K562 (cell line): ENCODE results near the gene IARS2. TPM values are rescaled to one million over a fixed set of nuclear protein-coding genes. Genes with fewer than 3 reads are reported as not detected.

ENCODE experiments used
- ARHGAP35 ChIP-seq: fragments of 450-650 bp; IDR thresholded peaks from 2 replicates; pipeline ENCODE4 v1.6.1; 2018; ENCODE audit not compliant: partially characterized antibody
- BHLHE40 ChIP-seq: IDR thresholded peaks from 2 replicates; pipeline ENCODE4 v1.6.1; 2011; ENCODE audit warnings: low read length, improper control_type of control experiment
- CBFA2T2 ChIP-seq: fragments of 450-650 bp; conservative IDR thresholded peaks from 2 replicates; pipeline ENCODE4 v1.6.1; 2017; ENCODE audit warnings: mild to moderate bottlenecking
- CBX5 ChIP-seq: IDR thresholded peaks from 2 replicates; pipeline ENCODE4 v1.6.1; 2014; ENCODE audit warnings: low read depth, borderline replicate concordance
- CC2D1A ChIP-seq: fragments of 450-650 bp; IDR thresholded peaks from 2 replicates; pipeline ENCODE4 v1.6.1; 2017; ENCODE audit warnings: mild to moderate bottlenecking
- CHD4 ChIP-seq: fragments of 200-600 bp; sonication (generic); IDR thresholded peaks from 3 replicates; pipeline ENCODE4 v1.6.1; 2012; ENCODE audit warnings: low read depth, mild to moderate bottlenecking, mixed read lengths, low read length, inconsistent platforms; ENCODE audit not compliant: insufficient read depth, insufficient replicate concordance, poor library complexity, severe bottlenecking
- HDAC2 ChIP-seq: fragments of 450-650 bp; IDR thresholded peaks from 2 replicates; pipeline ENCODE4 v1.6.1; 2016; ENCODE audit warnings: mild to moderate bottlenecking
- KAT7 ChIP-seq: sonication (generic); formaldehyde crosslinking; IDR thresholded peaks from 2 replicates; pipeline ENCODE4 v1.8.0; 2022; ENCODE audit warnings: missing genetic modification reagents, mild to moderate bottlenecking, borderline replicate concordance
- MLX ChIP-seq, 2 experiments: fragments of 450-650 bp in 1 of 2; sonication (generic) in 1 of 2; formaldehyde crosslinking; conservative IDR thresholded peaks; 2 replicates each; pipeline versions ENCODE4 v1.4.0 to v1.8.1; 2020 to 2022; ENCODE audit warnings: mild to moderate bottlenecking in 1 of 2, missing genetic modification reagents in 1 of 2
- MNT ChIP-seq, 2 experiments: fragments of 450-650 bp; conservative IDR thresholded peaks; 2 replicates each; pipeline ENCODE4 v1.6.1; 2017; ENCODE audit warnings: mild to moderate bottlenecking in 2 of 2, moderate library complexity in 2 of 2
- NCOA4 ChIP-seq: fragments of 450-650 bp; IDR thresholded peaks from 2 replicates; pipeline ENCODE4 v1.6.1; 2018; ENCODE audit warnings: mild to moderate bottlenecking; ENCODE audit not compliant: partially characterized antibody
- NFATC3 ChIP-seq: fragments of 450-650 bp; IDR thresholded peaks from 2 replicates; pipeline ENCODE4 v1.6.1; 2017; ENCODE audit warnings: mild to moderate bottlenecking
- NONO ChIP-seq, 2 experiments: fragments of 200-400 bp in 1 of 2; fragments of 450-650 bp in 1 of 2; formaldehyde crosslinking in 1 of 2; IDR thresholded peaks; 2 replicates each; pipeline ENCODE4 v1.6.1; 2017; ENCODE audit warnings: low read depth in 2 of 2, mild to moderate bottlenecking in 2 of 2, moderate library complexity in 2 of 2, low read length in 1 of 2
- OTX1 ChIP-seq: fragments of 450-650 bp; formaldehyde crosslinking; IDR thresholded peaks from 2 replicates; pipeline ENCODE4 v1.4.0; 2022; ENCODE audit warnings: mild to moderate bottlenecking
- PHF20 ChIP-seq: fragments of 450-650 bp; IDR thresholded peaks from 2 replicates; pipeline ENCODE4 v1.6.1; 2018; ENCODE audit not compliant: partially characterized antibody
- PRMT5 ChIP-seq: sonication (generic); formaldehyde crosslinking; IDR thresholded peaks from 2 replicates; pipeline ENCODE4 v1.5.0; 2020; ENCODE audit warnings: missing genetic modification reagents
- SOX6 ChIP-seq: fragments of 450-650 bp; IDR thresholded peaks from 2 replicates; pipeline ENCODE4 v1.6.1; 2014; ENCODE audit warnings: mild to moderate bottlenecking
- TAF7 ChIP-seq: fragments of 450-650 bp; IDR thresholded peaks from 2 replicates; pipeline ENCODE4 v1.6.1; 2016; ENCODE audit warnings: missing genetic modification characterization, missing compliant biosample characterization
- TCF7 ChIP-seq: sonication (generic); IDR thresholded peaks from 2 replicates; pipeline ENCODE4 v1.6.1; 2016; ENCODE audit warnings: antibody characterized with exemption, borderline replicate concordance
- ZNF124 ChIP-seq: sonication (generic); formaldehyde crosslinking; IDR thresholded peaks from 2 replicates; pipeline ENCODE4 v1.8.1; 2022; ENCODE audit warnings: missing genetic modification reagents
- ZNF696 ChIP-seq: fragments of 250-450 bp; sonication (Bioruptor Pico); conservative IDR thresholded peaks from 2 replicates; pipeline ENCODE4 v1.4.0; 2020; ENCODE audit warnings: mild to moderate bottlenecking, moderate library complexity
- polyA plus RNA-seq, 8 experiments: library from polyadenylated mRNA; depleted of rRNA in 4 of 8; stranded (reverse) in 5 of 8; unstranded in 3 of 8; fragments of >200 nt; fragmentation: Nextera tagmentation in 2 of 8; fragmentation: Illumina TruSeq in 1 of 8; extraction: Ambion mirVana in 2 of 8; extraction: Trizol in 1 of 8; gene quantifications; 2 replicates each; pipeline versions ENCODE4 v1.2.1 to v1.2.3, GENCODE V29; 2011 to 2014; ENCODE audit warnings: inconsistent platforms in 1 of 8, missing spikeins in 1 of 8
- total RNA-seq, 7 experiments: library from RNA; depleted of rRNA in 6 of 7; stranded (reverse); fragments of >200 nt in 6 of 7; fragmentation: Illumina TruSeq in 2 of 7; extraction: Trizol in 2 of 7; gene quantifications; 2 replicates each; pipeline versions ENCODE4 v1.2.1 to v1.2.3, GENCODE V29; 2011 to 2021; ENCODE audit warnings: low replicate concordance in 1 of 7
- TF ChIP-seq, protein P1 (sequence below): sonication (generic); formaldehyde crosslinking; IDR thresholded peaks from 2 replicates; pipeline ENCODE4 v1.8.0; 2022; ENCODE audit warnings: mild to moderate bottlenecking, missing genetic modification reagents
- TF ChIP-seq, protein P2 (sequence below): sonication (generic); formaldehyde crosslinking; IDR thresholded peaks from 2 replicates; pipeline ENCODE4 v1.8.1; 2023; ENCODE audit warnings: mild to moderate bottlenecking, missing genetic modification reagents

IARS2 gene
- total and polyA plus RNA-seq, 9 of the 15 experiments (the other 6 are each of a cell fraction or from before 2014, with no cell fraction given): 39.6 to 127 (median 93.8) TPM

DNA sequence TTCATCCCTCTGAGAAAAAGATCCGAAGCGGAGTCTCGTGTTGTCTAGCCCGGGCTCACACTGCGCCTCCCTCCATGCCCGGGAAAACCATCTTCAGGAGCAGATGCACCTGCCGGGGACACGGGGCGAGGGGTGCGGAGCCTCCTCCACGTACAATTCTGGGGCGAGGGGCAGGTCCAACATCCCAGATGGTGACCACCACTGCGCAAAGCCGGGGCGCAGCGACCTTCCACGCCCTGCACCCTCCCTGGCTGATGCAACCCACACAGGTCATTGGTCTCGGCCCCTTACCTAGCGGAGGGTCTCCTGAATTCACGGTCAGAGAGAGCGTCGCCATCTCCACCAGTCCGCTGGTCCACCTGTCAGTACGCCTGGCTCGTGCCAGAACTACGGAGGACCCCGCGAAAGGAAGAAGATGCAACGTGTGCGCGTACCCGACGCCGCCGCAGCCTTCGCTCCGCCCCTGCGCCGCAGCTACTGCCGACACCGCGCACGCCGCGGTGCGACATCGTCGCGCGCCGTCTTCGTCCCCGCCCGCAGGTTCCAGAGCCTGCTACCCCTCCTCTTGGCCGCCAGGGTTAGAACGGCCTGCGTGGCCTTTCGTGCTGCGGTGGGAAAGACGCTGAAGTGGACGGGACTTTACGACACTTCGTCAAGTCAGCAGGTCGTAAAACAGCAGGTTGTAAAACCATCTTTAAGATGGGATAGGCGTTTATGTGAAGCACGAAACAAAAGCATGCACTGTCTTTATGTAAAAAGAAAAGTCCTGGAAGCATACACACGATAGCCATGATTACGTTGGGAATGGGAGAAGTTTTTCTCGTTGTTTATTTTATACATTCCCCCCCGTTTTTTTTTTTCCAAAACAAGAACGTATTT, 47.6 kb upstream of the IARS2 start, which contains the start of gene EPRS1 (continued):
- TF ChIP-seq NONO (IDR thresholded peaks at IDR 0.05; ENCODE audit: low read depth in 2 of 2, low read length in 1 of 2) (peak in 1 of 2 experiments; percentile 31; a peak in 1 of 4 replicates), PRMT5 (CRISPR knock-in tag) (no peak), PHF20 (peak; percentile 92), NCOA4 (no peak), CBX5 (no peak), CHD4 (no peak), TCF7 (0 out of 2 replicates have a peak, but pooled peaks have one; percentile 41), KAT7 (CRISPR knock-in tag) (peak; percentile 99; the same call in 1 of the 2 replicates), CC2D1A (0 out of 2 replicates have a peak, but pooled peaks have one; percentile 35), ARHGAP35 (peak; percentile 21), HDAC2 (peak; percentile 76), ZNF124 (no peak), MLX (CRISPR knock-in tag; conservative IDR thresholded peaks at IDR 0.05) (0 out of 4 replicates have a peak, but pooled peaks have one; percentile 21 to 73), BHLHE40 (peak; percentile 82), TAF7 (tag) (0 out of 2 replicates have a peak, but pooled peaks have one; percentile 30), ZNF696 (CRISPR knock-in tag) (no peak), MNT (conservative IDR thresholded peaks at IDR 0.05) (peak; percentile 92 to 94), NFATC3 (peak; percentile 63; the same call in 1 of the 2 replicates), SOX6 (peak; percentile 75), OTX1 (CRISPR knock-in tag) (no peak), CBFA2T2 (no peak)
- TF ChIP-seq, protein P1, sequence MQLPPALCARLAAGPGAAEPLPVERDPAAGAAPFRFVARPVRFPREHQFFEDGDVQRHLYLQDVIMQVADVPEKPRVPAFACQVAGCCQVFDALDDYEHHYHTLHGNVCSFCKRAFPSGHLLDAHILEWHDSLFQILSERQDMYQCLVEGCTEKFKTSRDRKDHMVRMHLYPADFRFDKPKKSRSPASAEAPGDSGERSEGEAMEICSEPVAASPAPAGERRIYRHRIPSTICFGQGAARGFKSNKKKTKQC: peak; percentile 91; the same call in 1 of the 2 replicates
- TF ChIP-seq, protein P2, sequence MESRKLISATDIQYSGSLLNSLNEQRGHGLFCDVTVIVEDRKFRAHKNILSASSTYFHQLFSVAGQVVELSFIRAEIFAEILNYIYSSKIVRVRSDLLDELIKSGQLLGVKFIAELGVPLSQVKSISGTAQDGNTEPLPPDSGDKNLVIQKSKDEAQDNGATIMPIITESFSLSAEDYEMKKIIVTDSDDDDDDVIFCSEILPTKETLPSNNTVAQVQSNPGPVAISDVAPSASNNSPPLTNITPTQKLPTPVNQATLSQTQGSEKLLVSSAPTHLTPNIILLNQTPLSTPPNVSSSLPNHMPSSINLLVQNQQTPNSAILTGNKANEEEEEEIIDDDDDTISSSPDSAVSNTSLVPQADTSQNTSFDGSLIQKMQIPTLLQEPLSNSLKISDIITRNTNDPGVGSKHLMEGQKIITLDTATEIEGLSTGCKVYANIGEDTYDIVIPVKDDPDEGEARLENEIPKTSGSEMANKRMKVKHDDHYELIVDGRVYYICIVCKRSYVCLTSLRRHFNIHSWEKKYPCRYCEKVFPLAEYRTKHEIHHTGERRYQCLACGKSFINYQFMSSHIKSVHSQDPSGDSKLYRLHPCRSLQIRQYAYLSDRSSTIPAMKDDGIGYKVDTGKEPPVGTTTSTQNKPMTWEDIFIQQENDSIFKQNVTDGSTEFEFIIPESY (CRISPR knock-in tag): peak; percentile 76
